HG03432 (cell line): Measurements from ENCODE around the gene ATOSB.

Source experiments
- ATAC-seq: cut with Tn5 transposase; IDR thresholded peaks from one replicate; pipeline ENCODE4 v1.9.1; 2021; ENCODE audit warnings: mild to moderate bottlenecking, moderate library complexity; ENCODE audit not compliant: unreplicated experiment

Gene ATOSB

GRCh38 chr9:35089434-35089833 lies 26.2 kb downstream of the ATOSB start:
- no peak for ATAC-seq

GRCh38 chr9:35085078-35085477 lies 30.6 kb downstream of the ATOSB start:
- ATAC-seq, result no peak

GRCh38 chr9:35079426-35080341 lies 36.0 kb downstream of the ATOSB start, which contains the start of gene FANCG:
Gene FANCG, minus strand, starts transcription at chr9:35079942. Its CDS starts 418 bp downstream, at chr9:35079524.
- peak; percentile 93 for ATAC-seq

GRCh38 chr9:35079041-35079425 lies 36.6 kb downstream of the ATOSB start:
- no peak for ATAC-seq

- no peak for ATAC-seq
Observed at GRCh38 chr9:35078066-35078465, 37.6 kb downstream of the ATOSB start.

- no peak for ATAC-seq
Observed at GRCh38 chr9:35076848-35077247, 38.8 kb downstream of the ATOSB start.

- ATAC-seq, result no peak
Observed at GRCh38 chr9:35075358-35075757, 40.3 kb downstream of the ATOSB start.

- ATAC-seq, result no peak
Observed at GRCh38 chr9:35074791-35075190, 40.9 kb downstream of the ATOSB start.

GRCh38 chr9:35074141-35074540 lies 41.5 kb downstream of the ATOSB start:
- ATAC-seq, result no peak

GRCh38 chr9:35073279-35073612 lies 42.4 kb downstream of the ATOSB start:
- no peak for ATAC-seq

GRCh38 chr9:35072461-35073278 lies 43.0 kb downstream of the ATOSB start, which contains the start of gene VCP:
Gene VCP, minus strand, starts transcription at chr9:35072625. Its CDS starts 272 bp downstream, at chr9:35072353.
- peak; percentile 89 for ATAC-seq

- peak; percentile 67 for ATAC-seq
Observed at GRCh38 chr9:35071814-35072460, 43.7 kb downstream of the ATOSB start.

GRCh38 chr9:35070823-35071813 lies 44.5 kb downstream of the ATOSB start:
- ATAC-seq, result no peak

- no peak for ATAC-seq
Observed at GRCh38 chr9:35069020-35069419, 46.6 kb downstream of the ATOSB start.

- no peak for ATAC-seq
Observed at GRCh38 chr9:35067056-35067455, 48.6 kb downstream of the ATOSB start.

- ATAC-seq, result no peak
Observed at GRCh38 chr9:35060548-35061207, 55.0 kb downstream of the ATOSB start.

- ATAC-seq, result no peak
Observed at GRCh38 chr9:35059438-35059837, 56.2 kb downstream of the ATOSB start.

- no peak for ATAC-seq
Observed at GRCh38 chr9:35057271-35057620, 58.4 kb downstream of the ATOSB start.

- no peak for ATAC-seq
Observed at GRCh38 chr9:35056571-35057270, 58.9 kb downstream of the ATOSB start.
